Liver (tissue), 9 donors: ENCODE measurements around the gene PLTP. TPM values are rescaled to one million over a fixed set of nuclear protein-coding genes. Genes with fewer than 3 reads are reported as not detected.
A peak's percentile ranks its signal among the peaks of the same experiment; 100 is the strongest.

Experiments used
- DNase-seq: peaks from one replicate; pipeline ENCODE4 v3.0.0-alpha.2; 2017; ENCODE audit warnings: low spot score
- H3K27ac ChIP-seq, 2 donors: one replicate each; pipeline ENCODE4 v1.7.0; 2013; ENCODE audit warnings: inconsistent platforms in 2 of 2, low read length in 2 of 2, control low read depth in 1 of 2, low read depth in 1 of 2, mild to moderate bottlenecking in 1 of 2
- H3K27me3 ChIP-seq, 4 donors: one replicate each; pipeline versions ENCODE4 v1.6.1 to v1.7.0; 2013; ENCODE audit warnings: low read length in 3 of 4, inconsistent platforms in 1 of 4, mild to moderate bottlenecking in 1 of 4, moderate library complexity in 1 of 4; ENCODE audit not compliant: control insufficient read depth in 4 of 4, insufficient read depth in 4 of 4
- H3K36me3 ChIP-seq, 4 donors: one replicate each; pipeline versions ENCODE4 v1.6.1 to v1.7.0; 2013; ENCODE audit warnings: low read length in 3 of 4, mild to moderate bottlenecking in 3 of 4, low read depth in 1 of 4, moderate library complexity in 1 of 4; ENCODE audit not compliant: control insufficient read depth in 4 of 4, insufficient read depth in 3 of 4
- H3K4me1 ChIP-seq, 4 donors: one replicate each; pipeline versions ENCODE4 v1.6.1 to v1.7.0; 2013; ENCODE audit warnings: low read length in 3 of 4, mild to moderate bottlenecking in 3 of 4, moderate library complexity in 1 of 4; ENCODE audit not compliant: control insufficient read depth in 4 of 4, insufficient read depth in 4 of 4
- H3K4me3 ChIP-seq, 3 donors: one replicate each; pipeline versions ENCODE4 v1.6.1 to v1.7.0; 2013; ENCODE audit warnings: low read length in 3 of 3, control low read depth in 1 of 3, low read depth in 1 of 3, mild to moderate bottlenecking in 1 of 3
- H3K9ac ChIP-seq, 2 donors: one replicate each; pipeline ENCODE4 v1.7.0; 2013; ENCODE audit warnings: low read length in 2 of 2, mild to moderate bottlenecking in 2 of 2, moderate library complexity in 2 of 2, control low read depth in 1 of 2, low read depth in 1 of 2
- H3K9me3 ChIP-seq, 4 donors: one replicate each; pipeline versions ENCODE4 v1.6.1 to v1.7.0; 2013; ENCODE audit warnings: low read length in 3 of 4; ENCODE audit not compliant: control insufficient read depth in 4 of 4
- CTCF ChIP-seq: fragments of 150-350 bp; IDR thresholded peaks from 2 replicates; pipeline ENCODE4 v1.5.1; 2017; ENCODE audit warnings: improper control_type of control experiment, low read depth, low read length; ENCODE audit not compliant: missing input control
- FOXA2 ChIP-seq: IDR thresholded peaks from 2 replicates; pipeline ENCODE4 v1.6.1; 2016; ENCODE audit warnings: antibody characterized with exemption
- GABPA ChIP-seq, 2 donors: IDR thresholded peaks in 1 of 2; conservative IDR thresholded peaks in 1 of 2; 2 replicates each; pipeline ENCODE4 v1.6.1; 2016; ENCODE audit warnings: antibody characterized with exemption in 2 of 2, mild to moderate bottlenecking in 1 of 2, moderate library complexity in 1 of 2
- HNF4G ChIP-seq: IDR thresholded peaks from 2 replicates; pipeline ENCODE4 v1.6.1; 2016; ENCODE audit warnings: antibody characterized with exemption
- JUND ChIP-seq, 2 donors: IDR thresholded peaks; 2 replicates each; pipeline ENCODE4 v1.6.1; 2016; ENCODE audit warnings: antibody characterized with exemption in 2 of 2
- MAX ChIP-seq: IDR thresholded peaks from 2 replicates; pipeline ENCODE4 v1.6.1; 2016; ENCODE audit warnings: antibody characterized with exemption
- RAD21 ChIP-seq, 2 donors: IDR thresholded peaks; 2 replicates each; pipeline ENCODE4 v1.6.1; 2016; ENCODE audit warnings: antibody characterized with exemption in 2 of 2, mild to moderate bottlenecking in 2 of 2
- REST ChIP-seq: IDR thresholded peaks from 2 replicates; pipeline ENCODE4 v1.6.1; 2016; ENCODE audit warnings: antibody characterized with exemption, mild to moderate bottlenecking
- RXRA ChIP-seq, 2 donors: IDR thresholded peaks; 2 replicates each; pipeline ENCODE4 v1.6.1; 2017 to 2018; ENCODE audit warnings: antibody characterized with exemption in 2 of 2, mild to moderate bottlenecking in 1 of 2
- SP1 ChIP-seq: IDR thresholded peaks from 2 replicates; pipeline ENCODE4 v1.6.1; 2018; ENCODE audit warnings: antibody characterized with exemption, mild to moderate bottlenecking
- TAF1 ChIP-seq: conservative IDR thresholded peaks from 2 replicates; pipeline ENCODE4 v1.6.1; 2016; ENCODE audit warnings: antibody characterized with exemption, mild to moderate bottlenecking
- ZBTB33 ChIP-seq: IDR thresholded peaks from 2 replicates; pipeline ENCODE4 v1.6.1; 2016; ENCODE audit warnings: antibody characterized with exemption
- WGBS: extraction: QIAGEN DNeasy Blood & Tissue Kit; methylation state at CpG from one replicate; pipeline ENCODE4 v1.1.7; 2013; 5-methylcytosine and 5-hydroxymethylcytosine counted together
- polyA plus RNA-seq, 2 donors: library from polyadenylated mRNA; stranded (reverse) in 1 of 2; unstranded in 1 of 2; fragments of 200-250 nt in 1 of 2; fragments of >200 nt in 1 of 2; fragmentation: Nextera tagmentation in 1 of 2; extraction: Ambion mirVana in 1 of 2; gene quantifications; one replicate each; pipeline versions ENCODE4 v1.2.1 to v1.2.3, GENCODE V29; 2013 to 2015
- total RNA-seq, 2 donors: library from RNA; depleted of rRNA; stranded (reverse); fragments of >200 nt; gene quantifications; one replicate each; pipeline ENCODE4 v1.2.3, GENCODE V29; 2014
- donor health status: healthy.
- donor health status: healthy.
- donor health status: healthy.
- donor health status: healthy.
- donor health status: healthy.

PLTP gene
- total RNA-seq (10 to 100 TPM; 66.5 to 69.5 TPM), polyA plus RNA-seq (10 to 100 TPM; 22.5 to 54.9 TPM)

- no peaks in the 10 kb centered on the region for H3K9me3 ChIP-seq
- 5% methylated on average over 58 of the region's 58 CpGs for WGBS
- H3K27ac ChIP-seq: peak within 1 kb of the TSS; percentile 72 to 80
- no peaks in the 10 kb centered on the region for H3K36me3 ChIP-seq
- H3K4me1 ChIP-seq: peaks cover 0 to 3% (median 1%) of the 10 kb centered on the region in 4 donors
- peak; percentile 57 for DNase-seq
- TF ChIP-seq REST (no peak), RXRA (IDR thresholded peaks at IDR 0.05) (no peak), HNF4G (no peak), GABPA (IDR thresholded peaks at IDR 0.05 in 1 of 2, conservative IDR thresholded peaks at IDR 0.05 in 1 of 2) (no peak), FOXA2 (no peak), MAX (no peak)
- H3K27me3 ChIP-seq: no peaks in the 10 kb centered on the region
- H3K9ac ChIP-seq: no peak within 1 kb of the TSS
- peak within 1 kb of the TSS in 2 of 3 donors; percentile 9 to 38 for H3K4me3 ChIP-seq
Observed at GRCh38 chr20:45911486-45912343, at the start of gene PLTP. PLTP (minus strand) TSS chr20:45912155; CDS start chr20:45911452, 703 bp downstream.

- WGBS: 97% methylated on average over 14 of the region's 14 CpGs
- TF ChIP-seq SP1 (no peak), TAF1 (no peak), GABPA (IDR thresholded peaks at IDR 0.05 in 1 of 2, conservative IDR thresholded peaks at IDR 0.05 in 1 of 2) (no peak), MAX (no peak), RAD21 (IDR thresholded peaks at IDR 0.05) (no peak), ZBTB33 (no peak), FOXA2 (no peak), JUND (IDR thresholded peaks at IDR 0.05) (no peak), CTCF (no peak)
- Histone ChIP-seq H3K36me3 (peaks cover 13 to 80% (median 52%) of the 10 kb centered on the region in 4 donors), H3K27me3 (no peaks in the 10 kb centered on the region), H3K27ac (no peak overlapping the region), H3K4me3 (no peak overlapping the region), H3K9me3 (no peaks in the 10 kb centered on the region), H3K4me1 (no peaks in the 10 kb centered on the region), H3K9ac (no peak overlapping the region)
- DNase-seq: no peak
Observed at GRCh38 chr20:45959956-45960630, 48.1 kb upstream of the PLTP start.
